CD4-positive, alpha-beta T cell treated with Interleukin-21 for 1 hour (primary cell): ENCODE results near the gene DUSP3.

Experiments
- DNase-seq: peaks from one replicate; pipeline ENCODE4 v3.0.0-alpha.2; 2020

DUSP3 gene

GRCh38 chr17:43778337-43779144, at the start of gene DUSP3:
TSS of gene DUSP3 (minus strand) at chr17:43778977. CDS start at chr17:43778924, 53 bp downstream.
- peak; percentile 76 for DNase-seq

- no peak for DNase-seq
Observed at GRCh38 chr17:43827596-43827995, 48.8 kb upstream of the DUSP3 start.

- no peak for DNase-seq
Observed at GRCh38 chr17:43826206-43826605, 47.4 kb upstream of the DUSP3 start.

- DNase-seq = no peak
Observed at GRCh38 chr17:43825567-43825966, 46.8 kb upstream of the DUSP3 start.

GRCh38 chr17:43823350-43824084, 44.7 kb upstream of the DUSP3 start:
- DNase-seq = no peak

- no peak for DNase-seq
Observed at GRCh38 chr17:43822570-43823190, 43.9 kb upstream of the DUSP3 start.

GRCh38 chr17:43820759-43821158, 42.0 kb upstream of the DUSP3 start:
- no peak for DNase-seq

- DNase-seq = no peak
Observed at GRCh38 chr17:43818966-43819365, 40.2 kb upstream of the DUSP3 start.

GRCh38 chr17:43817826-43818225, 39.0 kb upstream of the DUSP3 start:
- no peak for DNase-seq

GRCh38 chr17:43816336-43817320, 37.9 kb upstream of the DUSP3 start:
- DNase-seq = no peak

- no peak for DNase-seq
Observed at GRCh38 chr17:43814714-43815113, 35.9 kb upstream of the DUSP3 start.

- no peak for DNase-seq
Observed at GRCh38 chr17:43814026-43814425, 35.2 kb upstream of the DUSP3 start.

GRCh38 chr17:43813386-43813785, 34.6 kb upstream of the DUSP3 start:
- no peak for DNase-seq

GRCh38 chr17:43812396-43813265, 33.9 kb upstream of the DUSP3 start:
- DNase-seq = no peak

- DNase-seq = no peak
Observed at GRCh38 chr17:43810823-43811222, 32.0 kb upstream of the DUSP3 start.

- no peak for DNase-seq
Observed at GRCh38 chr17:43810226-43810715, 31.5 kb upstream of the DUSP3 start.

- DNase-seq = no peak
Observed at GRCh38 chr17:43809121-43809520, 30.3 kb upstream of the DUSP3 start.

- DNase-seq = no peak
Observed at GRCh38 chr17:43808076-43808475, 29.3 kb upstream of the DUSP3 start.

GRCh38 chr17:43805117-43805516, 26.3 kb upstream of the DUSP3 start:
- no peak for DNase-seq

GRCh38 chr17:43803758-43804157, 25.0 kb upstream of the DUSP3 start:
- DNase-seq = no peak

- no peak for DNase-seq
Observed at GRCh38 chr17:43801844-43802243, 23.1 kb upstream of the DUSP3 start.
